GM10248 (cell line): ENCODE results near the gene LIPG.

Source experiments
- CTCF ChIA-PET: fragments of 300-600 bp; sonication (Branson Sonifier 250); formaldehyde crosslinking; extraction: SDS; loops from one replicate; lab custom pipeline; 2021; ENCODE audit warnings: antibody characterized with exemption; lab: Yijun Ruan, JAX
- POLR2A ChIA-PET: fragments of 350-650 bp; sonication (Branson Sonifier 250); formaldehyde crosslinking; extraction: SDS; loops from one replicate; lab custom pipeline; 2020; ENCODE audit warnings: antibody characterized with exemption; lab: Yijun Ruan, JAX
- DNase-seq: peaks from one replicate; pipeline ENCODE4 v3.0.0; 2012; ENCODE audit errors: extremely low spot score
- CTCF ChIP-seq: IDR thresholded peaks from 2 replicates; pipeline ENCODE4 v1.5.1; 2012; ENCODE audit warnings: mild to moderate bottlenecking, low read depth; ENCODE audit errors: extremely low read depth, missing control alignments, control extremely low read depth

The LIPG gene

DNA sequence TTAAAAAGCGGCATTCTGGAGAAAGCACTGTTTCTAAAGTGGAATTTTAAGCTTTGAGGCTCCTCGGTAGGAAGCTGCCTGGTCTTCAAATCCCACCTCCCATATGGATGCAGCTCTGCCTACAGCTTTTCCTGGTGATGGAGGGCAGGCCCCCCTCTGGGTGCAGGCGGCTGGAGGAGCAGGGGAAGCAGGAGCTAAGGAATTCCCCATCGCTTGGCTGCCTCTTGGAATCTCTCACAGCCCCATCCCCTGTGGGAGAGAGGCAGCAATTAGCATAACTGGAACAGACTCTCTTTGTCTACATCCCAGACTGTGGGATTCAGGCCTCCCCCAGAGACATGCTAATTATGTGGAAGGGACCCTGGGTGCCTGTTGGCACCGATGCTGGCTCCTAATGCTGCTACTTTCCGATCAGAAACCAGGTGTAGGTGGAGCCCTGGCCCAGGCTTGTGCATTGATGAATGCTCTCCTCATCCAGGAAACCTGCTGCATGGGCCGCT lies 51.3 kb downstream of the LIPG start:
- TF ChIP-seq CTCF = no peak
- CTCF ChIA-PET = no interaction called here
- POLR2A ChIA-PET = no interaction called here
- no peak for DNase-seq

DNA sequence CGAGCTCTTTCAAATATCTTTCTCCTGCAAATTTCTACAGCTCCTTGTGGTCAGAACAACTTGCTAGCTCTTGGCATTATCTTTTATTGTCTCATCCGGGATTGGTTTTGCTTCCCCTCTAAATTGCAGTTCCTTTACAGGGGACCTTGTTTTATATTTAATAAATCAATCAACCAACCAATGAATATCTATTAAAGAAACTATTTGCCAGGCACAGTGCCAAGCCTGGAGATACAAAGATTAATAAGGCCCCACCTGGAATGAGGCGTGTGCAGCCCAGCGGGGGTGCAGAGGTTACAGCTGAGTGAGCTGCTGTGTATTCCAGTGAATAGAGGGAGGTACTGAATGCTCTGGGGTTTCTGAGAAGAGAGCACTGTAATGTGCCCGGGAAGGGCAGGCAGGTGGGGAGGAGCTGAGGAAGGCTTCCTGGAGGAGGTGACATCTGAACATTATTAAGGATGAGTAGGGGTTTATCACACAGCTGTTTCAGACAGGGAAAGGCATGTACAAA lies 51.8 kb downstream of the LIPG start:
- CTCF ChIA-PET = no interaction called here
- POLR2A ChIA-PET = no interaction called here
- no peak for TF ChIP-seq CTCF
- no peak for DNase-seq

- no peak for TF ChIP-seq CTCF
- POLR2A ChIA-PET = no interaction called here
- DNase-seq = no peak
- CTCF ChIA-PET = no interaction called here
Observed at GRCh38 chr18:49616618-49617328, 54.9 kb downstream of the LIPG start.

GRCh38 chr18:49617329-49617695 lies 55.5 kb downstream of the LIPG start:
- POLR2A ChIA-PET = no interaction called here
- no peak for DNase-seq
- no peak for TF ChIP-seq CTCF
- CTCF ChIA-PET = interaction anchor here (1.0 kb wide), 1 partner anchor 107 kb away, joined by 3 read pairs; no protein-coding TSS in a partner anchor

DNA sequence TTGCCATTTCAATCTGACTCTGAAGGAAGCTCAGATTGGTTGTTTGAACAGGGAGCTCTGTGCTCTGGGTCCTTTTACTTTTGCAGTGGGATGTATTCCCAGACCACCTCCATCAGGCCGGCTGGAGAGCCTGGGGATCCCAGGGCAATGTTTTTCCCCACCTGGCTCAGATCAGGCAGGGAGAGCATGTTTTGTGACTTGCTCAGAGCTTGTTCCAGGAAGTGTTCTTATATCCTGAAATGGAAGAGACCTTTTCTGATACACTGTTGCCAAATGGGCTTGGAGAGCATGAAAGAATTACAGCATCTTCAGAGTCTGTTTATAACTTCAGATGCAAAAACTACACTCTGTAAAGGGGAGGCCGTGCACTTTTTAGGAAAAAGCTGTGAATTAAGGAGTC lies 56.0 kb downstream of the LIPG start:
- POLR2A ChIA-PET = no interaction called here
- DNase-seq = no peak
- CTCF ChIA-PET = interaction anchor here (1.0 kb wide), 1 partner anchor 107 kb away, joined by 3 read pairs; no protein-coding TSS in a partner anchor
- no peak for TF ChIP-seq CTCF

- CTCF ChIA-PET = no interaction called here
- no peak for TF ChIP-seq CTCF
Observed at GRCh38 chr18:49618742-49619681, 57.2 kb downstream of the LIPG start.

More at GRCh38 chr18:49618742-49619681, 57.2 kb downstream of the LIPG start:
- no peak for DNase-seq
- POLR2A ChIA-PET = no interaction called here
